Endometrium (tissue), 2 donors: ENCODE data around the gene HEXD.
"Not testable (repeated sequence)": the region's sequence is repeated elsewhere in the genome, so short reads cannot be mapped to it uniquely, and the experiment has no call there.

Experiments used
- FAIRE-seq: peaks from 2 replicates; lab custom pipeline; 2012; peaks lifted over from hg19 to GRCh38; lab: Jason Lieb, UNC
- donor health status: control.
- donor health status: control.

HEXD gene

DNA sequence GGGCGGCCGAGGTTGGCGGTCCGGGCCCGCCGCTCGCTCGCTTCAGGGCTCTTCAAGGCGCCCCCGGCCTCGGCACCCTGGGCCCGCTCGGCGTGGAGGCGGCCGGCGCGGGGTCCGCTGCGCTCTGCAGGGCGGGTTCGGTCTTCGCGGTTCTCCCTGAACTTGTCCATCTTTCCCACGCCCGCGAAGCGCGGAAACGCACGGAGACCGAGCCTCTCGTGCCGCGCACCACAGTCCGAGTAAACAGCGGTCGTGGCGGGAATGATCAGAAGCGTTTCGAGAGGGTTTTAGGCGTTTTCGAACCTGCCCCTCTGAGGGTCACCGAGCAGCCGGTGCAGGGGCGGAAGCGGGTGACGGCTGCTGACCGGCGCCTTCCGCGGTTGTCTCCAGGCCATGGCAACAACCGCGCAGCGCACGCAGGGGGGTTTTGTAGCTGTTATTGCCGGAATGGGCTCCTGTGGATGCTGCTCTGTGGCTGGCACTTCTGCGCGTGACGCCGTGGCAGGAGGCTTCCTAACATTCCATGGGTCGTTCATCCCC lies 40.8 kb downstream of the HEXD start:
- no peak for FAIRE-seq

DNA sequence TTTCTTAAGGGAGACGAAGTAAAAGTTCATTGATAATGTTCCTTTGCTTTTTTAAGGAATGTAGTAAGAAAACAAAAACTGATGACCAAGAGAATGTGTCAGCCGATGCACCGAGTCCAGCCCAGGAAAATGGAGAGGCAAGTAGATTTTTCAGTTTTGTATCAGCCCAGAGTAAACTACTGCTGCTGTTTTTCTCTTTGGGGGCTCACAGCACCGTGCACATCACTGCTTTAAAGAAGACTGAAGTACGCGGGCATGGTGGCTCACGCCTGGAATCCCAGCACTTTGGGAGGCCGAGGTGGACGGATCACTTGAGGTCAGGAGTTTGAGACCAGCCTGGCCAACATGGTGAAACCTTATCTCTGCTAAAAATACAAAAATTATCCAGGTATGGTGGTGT lies 41.8 kb downstream of the HEXD start:
- FAIRE-seq: not testable (repeated sequence)

DNA sequence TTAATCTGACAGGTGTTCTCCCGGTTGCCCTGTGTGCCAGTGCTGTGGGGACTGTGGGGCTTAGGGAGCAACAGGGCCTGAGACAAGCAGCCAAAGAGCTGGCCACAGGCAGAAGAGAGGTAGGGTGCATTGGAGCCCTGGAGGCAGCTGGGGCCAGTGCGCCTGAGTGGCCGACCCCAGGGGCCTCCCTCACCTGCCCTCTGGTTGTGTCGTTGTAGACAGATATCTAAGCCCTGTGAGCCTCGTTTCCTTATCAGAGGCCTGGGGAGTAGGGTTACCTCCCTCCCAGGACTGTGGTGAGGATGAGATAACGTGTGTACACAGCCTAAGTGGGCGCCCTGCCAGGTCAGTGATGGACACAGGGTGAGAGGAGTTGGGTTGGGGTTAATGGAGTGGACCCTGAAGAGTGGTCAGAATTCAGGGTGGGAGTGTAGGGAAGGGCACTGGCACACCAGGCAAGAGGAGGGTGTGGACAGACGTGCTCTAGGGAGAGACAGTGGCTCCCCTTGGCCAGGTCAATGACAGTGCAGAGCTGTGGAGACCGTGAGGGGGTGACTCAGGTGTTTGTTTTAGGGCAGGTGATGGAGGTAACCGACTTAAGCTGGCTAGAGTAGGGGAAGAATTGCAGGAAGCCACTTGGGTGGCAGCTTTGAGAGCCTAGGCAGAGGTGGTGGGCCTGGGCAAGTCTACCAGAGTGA lies 43.8 kb downstream of the HEXD start:
- no peak for FAIRE-seq

DNA sequence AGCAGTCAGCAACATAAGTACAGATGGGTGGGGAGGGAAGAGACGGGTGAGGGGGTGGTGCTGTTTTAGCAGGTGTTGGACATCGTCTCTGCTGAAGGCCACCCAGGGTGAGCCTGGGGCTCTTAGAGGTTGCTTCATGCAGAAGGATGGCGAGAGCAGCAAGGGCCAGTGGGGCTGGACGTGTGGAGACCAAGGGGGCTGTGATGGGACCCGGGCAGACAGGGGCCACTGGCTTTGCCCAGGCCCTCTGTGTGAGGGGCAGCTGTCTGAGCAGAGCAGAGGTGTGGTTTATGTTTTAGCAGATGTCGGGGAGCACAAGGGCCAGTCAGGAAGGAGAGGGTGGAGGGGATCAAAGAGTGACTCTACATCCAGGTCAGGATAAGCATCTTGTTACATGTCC lies 45.2 kb downstream of the HEXD start:
- FAIRE-seq: no peak

DNA sequence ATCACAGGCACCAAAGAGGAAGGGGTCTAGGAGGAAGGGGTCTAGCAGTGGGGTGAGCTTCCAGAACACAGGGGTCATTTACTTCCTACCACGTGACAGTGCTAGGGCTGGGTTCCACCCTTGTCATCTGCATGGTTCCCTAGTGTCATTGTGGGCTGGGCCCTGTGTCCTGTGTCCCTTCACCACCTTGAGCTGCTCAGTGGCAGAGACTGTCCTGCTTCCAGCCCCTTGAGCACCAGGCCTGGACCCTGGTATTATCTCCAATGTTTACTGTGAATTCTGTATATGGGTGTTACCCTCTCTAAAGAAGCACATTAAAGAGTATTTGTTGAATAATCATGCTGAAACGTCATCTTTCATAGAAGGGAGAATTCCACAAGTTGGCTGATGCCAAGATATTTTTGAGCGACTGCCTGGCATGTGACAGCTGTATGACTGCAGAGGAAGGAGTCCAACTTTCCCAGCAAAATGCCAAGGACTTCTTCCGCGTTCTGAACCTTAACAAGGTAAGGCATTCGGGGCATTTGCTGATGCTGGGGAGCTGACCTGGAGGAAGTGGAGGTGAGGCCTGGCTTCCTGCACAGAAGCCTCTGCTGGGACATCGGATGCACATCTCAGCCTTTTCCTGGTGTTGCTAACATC lies 45.9 kb downstream of the HEXD start:
- no peak for FAIRE-seq

DNA sequence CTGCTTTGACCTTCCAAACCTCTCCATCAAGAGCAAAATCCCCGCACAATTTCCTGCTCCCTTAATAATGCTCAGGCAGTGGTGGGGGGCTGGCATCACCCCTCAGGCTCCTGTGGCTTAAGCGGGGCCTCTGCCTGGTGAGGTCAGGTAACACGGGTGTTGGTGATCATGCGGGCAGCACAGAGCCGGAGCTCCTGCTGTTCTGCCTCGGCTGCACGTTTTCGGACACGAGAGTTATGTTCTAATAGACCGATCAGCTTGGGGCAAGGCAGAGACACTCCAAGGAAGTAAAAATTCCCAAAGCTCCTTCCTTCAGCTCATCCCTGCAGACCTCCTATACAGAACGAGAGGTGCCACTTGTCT lies 46.4 kb downstream of the HEXD start:
- FAIRE-seq: no peak

DNA sequence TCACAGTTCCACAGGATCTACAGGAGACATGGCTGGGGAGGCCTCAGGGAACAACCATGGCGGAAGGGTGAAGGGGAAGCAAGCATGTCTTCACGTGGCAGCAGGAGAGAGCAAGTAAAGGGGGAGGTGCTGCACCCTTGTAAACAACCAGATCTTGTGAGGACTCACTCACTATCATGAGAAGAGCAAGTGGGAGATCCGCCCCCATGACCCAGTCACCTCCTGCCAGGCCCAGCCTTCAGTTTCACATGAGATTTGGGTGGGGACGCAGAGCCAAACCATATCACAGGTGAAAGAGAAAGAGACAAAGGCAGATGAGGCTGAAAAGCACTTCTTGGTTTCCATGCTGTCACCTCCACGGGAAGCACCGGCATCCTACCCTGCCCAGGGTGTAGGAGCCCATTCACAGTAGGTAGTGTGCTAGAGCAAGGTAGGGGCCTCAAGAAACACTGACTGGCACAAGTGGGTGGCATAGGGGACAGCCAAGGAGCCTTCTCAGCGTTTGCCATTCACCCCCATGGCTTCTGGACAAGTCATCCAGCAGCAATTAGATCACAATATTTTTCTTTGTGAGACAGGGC lies 47.0 kb downstream of the HEXD start:
- no peak for FAIRE-seq

DNA sequence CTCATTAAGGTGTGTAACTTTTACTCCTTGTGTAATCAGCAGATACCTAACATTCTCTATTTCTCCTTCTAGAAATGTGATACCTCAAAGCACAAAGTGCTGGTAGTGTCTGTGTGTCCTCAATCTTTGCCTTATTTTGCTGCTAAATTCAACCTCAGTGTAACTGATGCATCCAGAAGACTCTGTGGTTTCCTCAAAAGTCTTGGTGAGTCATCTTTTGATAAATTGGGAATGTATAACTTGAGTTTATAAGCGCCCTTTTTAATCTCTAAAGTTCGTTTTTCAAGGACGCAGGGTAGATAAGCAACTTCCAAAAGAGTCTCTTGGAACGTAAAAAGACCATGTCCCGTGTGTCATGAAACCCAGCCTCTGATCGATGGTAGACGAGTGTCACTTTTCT lies 50.5 kb downstream of the HEXD start:
- FAIRE-seq: no peak

DNA sequence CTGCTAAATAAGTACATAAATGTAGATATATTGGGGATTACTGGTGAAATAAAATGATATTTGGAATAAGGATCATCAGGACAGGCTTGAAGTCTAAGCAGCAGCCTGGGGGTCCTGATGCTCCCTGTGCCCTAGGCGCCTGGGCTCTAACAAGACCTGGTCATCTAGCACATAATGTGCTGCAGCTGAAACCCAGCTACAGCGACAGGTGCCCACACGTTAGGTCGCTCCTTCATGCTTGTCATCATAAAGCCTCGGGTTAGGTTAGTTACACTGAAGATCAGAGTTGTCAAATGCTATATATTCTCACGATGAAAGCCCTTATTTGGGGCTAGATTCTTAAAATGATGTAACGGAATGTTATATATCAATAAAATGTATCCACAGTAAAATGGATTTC lies 51.9 kb downstream of the HEXD start:
- no peak for FAIRE-seq

DNA sequence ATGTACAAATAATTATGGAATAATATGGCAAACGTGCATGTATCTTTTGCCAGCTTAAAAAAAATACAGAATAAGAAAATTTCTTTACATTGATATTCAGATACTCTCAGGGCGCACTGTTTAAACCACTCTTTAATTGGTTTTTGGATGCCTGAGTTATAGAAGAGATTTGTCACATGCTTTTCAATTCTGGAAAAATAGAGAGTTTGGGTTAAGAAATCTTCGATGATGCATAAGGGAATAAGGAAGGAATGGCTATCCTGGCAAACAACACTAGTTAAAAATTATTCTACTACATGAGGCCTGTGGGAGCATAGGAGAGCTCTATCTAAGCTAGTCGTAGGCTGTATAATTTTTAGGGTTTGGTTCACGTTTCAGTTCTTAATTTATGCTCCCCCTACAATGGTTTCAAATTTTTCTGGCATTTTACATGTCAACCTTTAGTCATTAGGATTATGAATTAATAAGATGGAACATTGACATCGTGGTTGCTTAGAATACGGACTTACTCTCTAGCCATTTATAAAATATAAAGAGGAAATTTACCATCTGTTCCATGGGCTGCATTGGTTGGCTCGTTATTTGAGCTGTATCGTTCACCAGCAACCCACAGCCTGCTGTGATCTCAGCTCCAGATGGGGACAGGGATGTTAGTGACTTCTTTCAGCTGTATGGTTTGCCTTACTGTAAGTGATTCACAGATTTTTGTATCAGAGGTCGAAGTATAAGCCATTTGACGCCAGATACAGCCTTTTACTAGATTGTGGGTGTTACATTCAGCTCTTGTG lies 56.3 kb downstream of the HEXD start:
- FAIRE-seq: no peak

DNA sequence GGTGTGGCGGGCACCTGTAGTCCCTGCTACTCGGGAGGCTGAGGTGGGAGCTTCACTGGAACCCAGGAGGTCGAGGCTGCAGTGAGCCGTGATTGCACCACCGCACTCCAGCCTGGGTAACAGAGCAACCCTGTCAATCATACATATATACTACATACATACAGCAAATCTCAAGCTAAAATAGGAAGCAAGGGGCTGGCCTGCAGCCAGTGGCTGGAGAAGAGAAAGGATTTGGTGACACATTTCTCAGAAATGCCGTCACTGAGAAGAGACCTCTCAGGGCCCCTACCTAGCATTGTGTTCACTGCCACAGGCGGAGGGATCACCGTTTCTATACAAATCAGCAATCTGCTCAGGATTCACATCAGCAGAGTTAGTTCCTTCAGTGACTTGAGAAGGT lies 57.3 kb downstream of the HEXD start:
- FAIRE-seq: no peak

DNA sequence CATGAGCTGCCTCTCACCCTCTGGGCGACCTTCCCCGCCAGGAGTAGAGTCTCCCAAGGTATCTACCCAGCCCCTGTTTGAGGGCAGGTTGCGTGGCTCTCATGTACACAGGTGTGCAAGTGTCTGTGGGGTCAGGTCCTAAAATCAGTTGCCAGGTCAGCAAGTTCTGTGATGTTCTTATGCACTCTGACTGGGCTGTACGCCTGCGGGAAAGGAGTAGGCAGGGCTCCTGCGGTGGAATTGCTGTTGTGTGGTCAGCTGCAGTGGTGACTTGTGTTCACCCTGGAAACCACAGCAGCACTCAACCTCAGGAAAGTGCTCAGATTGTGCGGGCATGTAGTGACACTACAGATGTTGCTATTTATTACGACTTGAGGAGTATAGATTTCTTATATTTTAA lies 59.8 kb downstream of the HEXD start:
- no peak for FAIRE-seq

DNA sequence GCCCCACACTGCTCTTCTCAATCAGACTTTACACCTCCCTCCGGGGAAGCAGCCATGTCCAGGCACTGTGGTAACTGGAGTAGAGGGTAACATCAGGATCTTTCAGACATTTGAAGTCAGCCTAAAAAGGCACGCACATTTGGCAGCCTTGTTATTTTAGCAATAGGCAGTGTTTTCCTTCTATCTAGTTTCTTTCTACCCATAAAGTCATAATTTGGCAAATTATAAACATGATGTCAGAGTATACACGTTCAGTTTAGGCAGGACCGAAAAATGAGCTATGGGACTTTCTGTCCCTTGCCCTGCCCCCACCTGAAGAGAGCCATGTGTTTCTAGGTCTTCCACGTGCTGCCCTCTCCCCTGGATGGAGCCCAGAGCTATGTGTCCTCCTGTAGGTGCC lies 61.5 kb downstream of the HEXD start:
- no peak for FAIRE-seq

DNA sequence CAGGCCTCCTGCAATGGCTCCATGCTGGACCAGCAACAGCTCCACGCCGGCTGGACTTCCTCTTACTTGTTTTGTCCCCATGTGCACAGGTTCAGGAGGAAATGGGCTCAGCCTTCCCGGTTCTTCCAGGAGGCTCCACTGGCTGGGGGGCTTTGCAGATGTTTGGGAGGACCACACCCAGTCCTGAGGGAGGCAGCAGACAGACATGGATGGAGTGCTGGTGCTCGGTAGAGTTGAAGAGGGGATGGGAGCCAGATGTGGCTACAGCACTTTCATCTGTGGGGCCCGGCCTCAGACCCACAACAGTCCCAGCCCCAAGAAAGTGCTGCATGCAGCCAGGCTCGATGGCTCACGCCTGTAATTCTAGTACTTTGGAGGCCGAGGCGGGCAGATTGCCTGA lies 62.2 kb downstream of the HEXD start:
- no peak for FAIRE-seq

DNA sequence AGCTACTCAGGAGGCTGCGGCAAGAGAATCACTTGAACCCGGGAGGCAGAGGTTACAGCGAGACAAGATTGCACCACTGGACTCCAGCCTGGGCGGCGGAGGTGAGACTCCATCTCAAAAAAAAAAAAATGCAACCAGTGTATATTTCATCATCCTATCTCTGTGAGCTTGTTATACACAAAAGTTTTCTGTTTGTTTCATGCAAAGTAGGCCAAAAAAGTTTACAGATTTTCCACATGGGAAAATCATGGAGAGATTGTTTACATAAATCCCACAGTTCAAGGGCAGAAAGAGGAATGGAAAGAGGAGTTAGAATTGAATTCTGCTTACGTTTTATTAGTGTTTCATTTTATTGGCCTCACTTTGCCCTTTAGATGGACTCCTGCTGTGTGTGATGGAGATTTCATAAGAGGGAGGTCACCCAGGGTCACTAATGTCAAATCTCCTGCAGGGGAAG lies 65.1 kb downstream of the HEXD start:
- FAIRE-seq: no peak

DNA sequence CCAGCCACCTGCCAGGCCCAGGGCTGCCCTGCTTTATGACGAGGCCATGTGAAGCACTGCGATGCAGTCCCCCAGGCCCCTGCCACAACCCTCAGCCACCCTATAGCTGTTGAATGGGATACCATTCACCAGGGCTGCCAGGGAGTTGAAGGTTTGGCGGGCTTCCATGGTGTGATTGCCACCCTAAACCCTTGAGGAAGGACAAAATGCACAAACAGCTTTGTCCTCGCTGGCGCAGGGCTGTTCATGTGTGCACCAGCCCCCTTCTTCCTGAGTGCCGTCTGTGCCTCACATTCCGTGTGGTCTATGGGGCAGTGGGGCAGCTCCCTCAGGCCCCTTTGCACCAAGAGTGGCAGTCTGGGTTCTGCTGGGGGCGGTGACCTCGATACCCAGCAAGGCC lies 65.7 kb downstream of the HEXD start:
- no peak for FAIRE-seq

DNA sequence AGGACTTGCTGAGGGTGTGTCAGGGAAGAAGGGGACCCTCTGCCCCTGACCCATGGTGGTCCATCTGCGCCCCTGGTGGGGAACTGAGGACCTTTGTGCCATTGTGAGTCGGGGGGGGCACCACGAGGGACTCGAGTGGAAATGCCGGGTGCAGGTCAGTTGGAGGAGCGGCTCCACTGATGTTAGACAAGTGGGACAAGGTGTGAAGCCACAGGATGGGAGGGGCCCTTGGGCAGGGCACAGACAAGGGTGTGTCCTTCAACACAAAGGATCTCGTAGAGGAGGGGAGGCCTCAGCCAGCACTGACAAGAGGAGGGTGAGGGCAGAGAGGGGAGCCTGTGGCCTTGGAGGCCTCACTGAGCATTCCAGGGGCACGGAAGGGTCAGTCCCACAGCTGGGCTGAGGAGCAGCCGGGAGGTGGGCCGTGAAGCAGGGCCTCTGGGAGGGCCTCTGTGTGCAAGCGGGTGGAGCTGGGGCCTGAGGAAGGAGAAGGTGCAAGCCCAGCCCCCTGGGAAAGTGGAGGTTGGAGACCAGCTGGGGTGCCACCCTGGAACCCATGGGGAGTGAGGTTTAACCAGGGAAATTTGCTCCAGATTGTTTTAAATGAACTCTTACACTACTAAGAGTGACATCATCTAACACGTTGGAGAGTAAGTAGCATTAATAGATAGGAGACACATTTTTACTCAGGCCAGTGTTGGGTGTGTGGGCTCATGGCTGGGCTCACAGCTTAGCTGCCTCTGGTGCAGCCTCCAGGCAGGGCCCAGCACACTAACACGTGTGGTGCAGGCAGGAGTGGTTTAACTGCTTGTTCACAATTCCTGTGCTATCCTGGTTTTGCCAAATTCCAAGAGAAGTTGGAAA lies 68.3 kb downstream of the HEXD start:
- no peak for FAIRE-seq

DNA sequence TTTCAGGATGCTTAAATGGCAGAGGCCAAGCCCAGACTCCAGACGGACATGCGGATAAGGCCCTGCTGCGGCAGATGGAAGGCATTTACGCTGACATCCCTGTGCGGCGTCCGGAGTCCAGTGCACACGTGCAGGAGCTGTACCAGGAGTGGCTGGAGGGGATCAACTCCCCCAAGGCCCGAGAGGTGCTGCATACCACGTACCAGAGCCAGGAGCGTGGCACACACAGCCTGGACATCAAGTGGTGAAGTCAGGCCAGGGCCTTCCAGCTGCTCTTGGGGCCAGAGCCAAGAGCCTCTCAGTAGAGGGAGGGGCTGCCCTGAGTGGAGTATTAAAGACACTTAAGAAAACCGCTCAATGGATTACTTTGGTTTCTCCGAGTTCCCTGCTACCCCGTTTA lies 69.8 kb downstream of the HEXD start:
- FAIRE-seq: no peak

DNA sequence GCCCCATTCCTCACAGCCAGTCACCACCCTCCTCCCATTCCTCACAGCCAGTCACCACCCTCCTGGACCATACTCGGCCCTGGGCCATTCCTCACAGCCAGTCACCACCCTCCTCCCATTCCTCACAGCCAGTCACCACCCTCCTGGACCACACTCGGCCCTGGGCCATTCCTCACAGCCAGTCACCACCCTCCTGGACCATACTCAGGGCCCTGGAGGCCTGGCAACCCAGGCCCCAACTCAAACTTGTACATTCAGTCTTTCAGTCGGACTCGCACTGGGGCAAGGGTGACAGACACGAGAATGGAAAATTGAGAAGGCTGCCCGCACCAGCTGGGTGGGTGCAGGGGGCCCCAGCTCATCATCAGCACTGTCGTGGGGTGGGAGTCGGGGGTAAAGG lies 71.0 kb downstream of the HEXD start:
- FAIRE-seq: no peak

DNA sequence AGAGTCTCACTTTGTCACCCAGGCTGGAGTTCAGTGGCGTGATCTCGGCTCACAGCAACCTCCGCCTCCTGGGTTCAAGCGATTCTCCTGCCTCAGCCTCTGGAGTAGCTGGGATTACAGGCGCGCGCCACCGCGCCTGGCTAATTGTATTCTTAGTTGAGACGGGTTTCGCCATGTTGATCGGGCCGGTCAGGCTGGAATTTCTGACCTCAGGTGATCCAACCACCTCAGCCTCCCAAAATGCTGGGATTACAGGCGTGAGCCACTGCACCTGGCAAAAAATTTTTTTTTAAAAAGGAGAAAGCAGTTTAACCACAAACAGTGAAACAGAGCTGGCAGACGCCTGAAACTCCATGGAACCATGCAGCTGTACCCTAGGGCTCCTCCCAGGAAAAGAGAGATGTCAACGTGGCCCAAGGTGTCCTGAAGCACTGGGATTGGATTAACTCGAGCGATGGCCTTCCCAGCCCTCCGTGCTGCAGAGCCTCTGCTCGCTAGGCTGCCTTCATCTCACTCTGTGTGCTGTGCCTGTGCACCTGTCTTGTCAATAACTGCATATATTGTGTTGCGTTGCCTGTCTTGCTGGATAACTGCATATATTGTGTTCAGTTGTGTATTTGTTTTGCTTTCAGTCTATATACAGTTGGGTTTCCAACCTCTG lies 71.8 kb downstream of the HEXD start:
- FAIRE-seq: no peak

DNA sequence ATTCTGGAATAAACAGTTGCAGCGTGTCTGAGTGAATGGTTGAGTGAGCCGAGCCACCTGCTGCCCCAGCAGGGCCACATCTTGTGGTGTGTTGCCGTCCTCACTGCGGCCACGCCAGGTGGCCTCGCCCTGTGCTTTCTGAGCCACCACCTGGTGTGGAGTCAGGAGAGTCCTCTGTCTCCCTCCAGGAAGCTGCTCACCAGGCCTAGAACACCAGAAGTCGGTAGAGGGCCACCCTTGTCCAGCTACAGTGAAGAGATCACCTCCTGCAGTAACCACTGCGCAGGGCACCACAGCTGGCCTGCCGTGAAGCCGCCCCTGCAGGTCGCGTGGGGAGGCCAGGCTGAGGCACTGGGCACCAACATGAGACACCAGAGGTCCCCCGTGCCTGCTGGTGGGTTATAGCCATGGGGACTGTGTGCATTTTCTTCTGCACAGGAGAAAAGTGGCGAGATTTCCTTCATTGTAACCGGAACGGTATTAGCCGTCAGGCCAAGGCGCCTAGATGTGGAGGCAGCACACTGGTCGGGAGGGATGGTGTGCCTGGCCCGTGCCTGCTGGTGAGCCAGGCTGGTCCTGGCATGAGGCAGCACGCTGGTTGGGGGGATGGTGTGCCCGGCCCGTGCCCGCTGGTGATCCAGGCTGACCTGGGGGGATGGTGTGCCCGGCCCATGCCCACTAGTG lies 72.5 kb downstream of the HEXD start:
- no peak for FAIRE-seq
